HEK293 (cell line): ENCODE data around the gene IQCE.
A peak's percentile ranks its signal among the peaks of the same experiment; 100 is the strongest.

Experiments
- CTCF ChIA-PET: fragments of 350-600 bp; formaldehyde crosslinking; extraction: SDS; loops from one replicate; lab custom pipeline; 2021; ENCODE audit warnings: antibody characterized with exemption; lab: Yijun Ruan, JAX
- POLR2A ChIA-PET: fragments of 300-600 bp; formaldehyde crosslinking; extraction: SDS; loops from one replicate; lab custom pipeline; 2020; ENCODE audit warnings: antibody characterized with exemption, inconsistent platforms; lab: Yijun Ruan, JAX
- H3K27ac ChIP-seq: fragments of 200-500 bp; sonication (Bioruptor generic); 2 replicates; pipeline ENCODE4 v1.5.1; 2014; ENCODE audit warnings: low read depth, low read length, control low read depth, inconsistent platforms; ENCODE audit errors: extremely low read depth
- H3K36me3 ChIP-seq, 2 experiments: fragments of 200-500 bp in 1 of 2; sonication (Bioruptor generic) in 1 of 2; 1 replicate in 1 of 2; 2 replicates in 1 of 2; pipeline ENCODE4 v1.5.1; 2014 to 2017; ENCODE audit warnings: inconsistent platforms in 2 of 2, low read length in 2 of 2; ENCODE audit not compliant: control insufficient read depth in 2 of 2, insufficient read depth in 1 of 2
- H3K4me1 ChIP-seq: fragments of 200-500 bp; sonication (Bioruptor generic); 2 replicates; pipeline ENCODE4 v1.5.1; 2014; ENCODE audit warnings: mild to moderate bottlenecking, low read length, inconsistent platforms; ENCODE audit not compliant: control insufficient read depth, insufficient read depth
- H3K4me3 ChIP-seq: 2 replicates; pipeline ENCODE4 v1.5.1; 2011; ENCODE audit warnings: low read depth, mild to moderate bottlenecking, control low read depth, low read length, moderate library complexity
- H3K9me3 ChIP-seq: fragments of 200-500 bp; sonication (Bioruptor generic); 2 replicates; pipeline ENCODE4 v1.5.1; 2014; ENCODE audit warnings: low read depth, low read length, inconsistent platforms; ENCODE audit not compliant: control insufficient read depth, insufficient read depth
- EGR2 ChIP-seq: fragments of 450-650 bp; formaldehyde crosslinking; IDR thresholded peaks from 2 replicates; pipeline ENCODE4 v1.5.1; 2016; ENCODE audit warnings: low read depth, missing biosample characterization, missing genetic modification characterization
- GLIS1 ChIP-seq: fragments of 450-650 bp; formaldehyde crosslinking; IDR thresholded peaks from 2 replicates; pipeline ENCODE4 v1.5.1; 2016; ENCODE audit warnings: missing biosample characterization, missing genetic modification characterization
- GLIS2 ChIP-seq: fragments of 450-650 bp; formaldehyde crosslinking; IDR thresholded peaks from 2 replicates; pipeline ENCODE4 v1.5.1; 2016; ENCODE audit warnings: missing biosample characterization, missing genetic modification characterization
- HIC1 ChIP-seq: fragments of 450-650 bp; formaldehyde crosslinking; IDR thresholded peaks from 2 replicates; pipeline ENCODE4 v1.5.1; 2016; ENCODE audit warnings: missing biosample characterization, missing genetic modification characterization
- KLF16 ChIP-seq: fragments of 450-650 bp; formaldehyde crosslinking; IDR thresholded peaks from 2 replicates; pipeline ENCODE4 v1.5.1; 2017; ENCODE audit warnings: missing biosample characterization, missing genetic modification characterization
- KLF17 ChIP-seq: fragments of 450-650 bp; formaldehyde crosslinking; IDR thresholded peaks from 2 replicates; pipeline ENCODE4 v1.5.1; 2016; ENCODE audit warnings: missing biosample characterization, missing genetic modification characterization
- MYNN ChIP-seq: fragments of 450-650 bp; formaldehyde crosslinking; IDR thresholded peaks from 2 replicates; pipeline ENCODE4 v1.5.1; 2016; ENCODE audit warnings: missing biosample characterization, missing genetic modification characterization, borderline replicate concordance
- MZF1 ChIP-seq: fragments of 450-650 bp; formaldehyde crosslinking; IDR thresholded peaks from 2 replicates; pipeline ENCODE4 v1.5.1; 2017; ENCODE audit warnings: missing biosample characterization, missing genetic modification characterization, borderline replicate concordance
- PRDM4 ChIP-seq: fragments of 450-650 bp; formaldehyde crosslinking; IDR thresholded peaks from 2 replicates; pipeline ENCODE4 v1.5.1; 2017; ENCODE audit warnings: missing biosample characterization, missing genetic modification characterization
- SP7 ChIP-seq: fragments of 450-650 bp; formaldehyde crosslinking; IDR thresholded peaks from 2 replicates; pipeline ENCODE4 v1.5.1; 2016; ENCODE audit warnings: missing biosample characterization, missing genetic modification characterization
- YY1 ChIP-seq: fragments of 450-650 bp; formaldehyde crosslinking; IDR thresholded peaks from 2 replicates; pipeline ENCODE4 v1.5.1; 2018; ENCODE audit warnings: missing biosample characterization, missing genetic modification characterization
- ZIC2 ChIP-seq: fragments of 450-650 bp; formaldehyde crosslinking; IDR thresholded peaks from 2 replicates; pipeline ENCODE4 v1.5.1; 2016; ENCODE audit warnings: missing biosample characterization, missing genetic modification characterization
- ZNF24 ChIP-seq: fragments of 450-650 bp; formaldehyde crosslinking; IDR thresholded peaks from 2 replicates; pipeline ENCODE4 v1.5.1; 2016; ENCODE audit warnings: missing biosample characterization, missing genetic modification characterization
- ZNF26 ChIP-seq: fragments of 450-650 bp; formaldehyde crosslinking; IDR thresholded peaks from 2 replicates; pipeline ENCODE4 v1.5.1; 2016; ENCODE audit warnings: missing biosample characterization, missing genetic modification characterization
- ZNF302 ChIP-seq: fragments of 450-650 bp; formaldehyde crosslinking; IDR thresholded peaks from 2 replicates; pipeline ENCODE4 v1.5.1; 2016; ENCODE audit warnings: missing biosample characterization, missing genetic modification characterization, low read depth
- ZNF311 ChIP-seq: fragments of 450-650 bp; formaldehyde crosslinking; IDR thresholded peaks from 2 replicates; pipeline ENCODE4 v1.5.1; 2017; ENCODE audit warnings: missing biosample characterization, missing genetic modification characterization, borderline replicate concordance
- ZNF37A ChIP-seq: fragments of 450-650 bp; IDR thresholded peaks from 2 replicates; pipeline ENCODE4 v1.5.1; 2018; ENCODE audit warnings: missing biosample characterization, missing genetic modification characterization
- ZNF391 ChIP-seq: fragments of 450-650 bp; formaldehyde crosslinking; IDR thresholded peaks from 2 replicates; pipeline ENCODE4 v1.5.1; 2016; ENCODE audit warnings: low read depth, missing biosample characterization, missing genetic modification characterization, borderline replicate concordance
- ZNF558 ChIP-seq: fragments of 450-650 bp; formaldehyde crosslinking; IDR thresholded peaks from 2 replicates; pipeline ENCODE4 v1.5.1; 2016; ENCODE audit warnings: missing biosample characterization, missing genetic modification characterization
- ZNF561 ChIP-seq: fragments of 450-650 bp; IDR thresholded peaks from 2 replicates; pipeline ENCODE4 v1.5.1; 2018; ENCODE audit warnings: missing biosample characterization, missing genetic modification characterization, borderline replicate concordance
- ZNF776 ChIP-seq: fragments of 450-650 bp; formaldehyde crosslinking; IDR thresholded peaks from 2 replicates; pipeline ENCODE4 v1.5.0; 2017; ENCODE audit warnings: missing biosample characterization, missing genetic modification characterization, borderline replicate concordance

The IQCE gene

GRCh38 chr7:2528481-2529095, 30.2 kb upstream of the IQCE start:
- POLR2A ChIA-PET, result interaction anchor here (0.6 kb wide), 1 partner anchor 13 kb away, joined by 3 read pairs; no protein-coding TSS in a partner anchor
- Histone ChIP-seq H3K36me3 (no peaks in the 10 kb centered on the region), H3K9me3 (no peaks in the 10 kb centered on the region), H3K27ac (no peak overlapping the region), H3K4me1 (peaks cover 7% of the 10 kb centered on the region), H3K4me3 (no peak overlapping the region)
- TF ChIP-seq MYNN (tag by site-specific recombination) (0 out of 2 replicates have a peak, but pooled peaks have one; percentile 38), HIC1 (tag by site-specific recombination) (no peak), YY1 (no peak), ZNF24 (tag by site-specific recombination) (no peak)
- CTCF ChIA-PET, result no interaction called here

GRCh38 chr7:2529161-2530070, 29.4 kb upstream of the IQCE start:
- TF ChIP-seq ZIC2 (tag by site-specific recombination) (0 out of 2 replicates have a peak, but pooled peaks have one; percentile 30), ZNF26 (tag by site-specific recombination) (no peak), KLF16 (no peak), ZNF391 (tag by site-specific recombination) (no peak), ZNF311 (tag by site-specific recombination) (no peak), GLIS2 (tag by site-specific recombination) (peak; percentile 61), ZNF37A (no peak), ZNF561 (tag by site-specific recombination) (no peak)

GRCh38 chr7:2530071-2530987, 28.4 kb upstream of the IQCE start:
- POLR2A ChIA-PET, result no interaction called here
- H3K4me3 ChIP-seq, result no peak overlapping the region
- peaks cover 7% of the 10 kb centered on the region for H3K4me1 ChIP-seq
- TF ChIP-seq SP7 (tag by site-specific recombination) (peak; percentile 30; the same call in 1 of the 2 replicates), GLIS1 (tag by site-specific recombination) (peak; percentile 62), PRDM4 (no peak), EGR2 (tag by site-specific recombination) (peak; percentile 52; the same call in 1 of the 2 replicates), ZNF558 (tag by site-specific recombination) (no peak), ZNF776 (tag by site-specific recombination) (no peak), ZNF302 (tag by site-specific recombination) (no peak), MZF1 (tag by site-specific recombination) (no peak), KLF17 (tag by site-specific recombination) (peak; percentile 38; the same call in 1 of the 2 replicates)

More at GRCh38 chr7:2529161-2530070, 29.4 kb upstream of the IQCE start:
- Histone ChIP-seq H3K27ac (no peak overlapping the region), H3K9me3 (no peaks in the 10 kb centered on the region), H3K4me3 (no peak overlapping the region), H3K4me1 (peaks cover 7% of the 10 kb centered on the region), H3K36me3 (no peaks in the 10 kb centered on the region)
- CTCF ChIA-PET, result no interaction called here
- POLR2A ChIA-PET, result no interaction called here

More at GRCh38 chr7:2530071-2530987, 28.4 kb upstream of the IQCE start:
- no peak overlapping the region for H3K27ac ChIP-seq
- H3K9me3 ChIP-seq, result no peaks in the 10 kb centered on the region
- CTCF ChIA-PET, result no interaction called here
- H3K36me3 ChIP-seq, result no peaks in the 10 kb centered on the region
